ENCODE measurements around the gene OSBPL5. TPM values are rescaled to one million over a fixed set of nuclear protein-coding genes. Genes with fewer than 3 reads are reported as not detected.

The OSBPL5 gene
- total and polyA plus RNA-seq, 2 of the 4 experiments (the other 2 are of a cell fraction) = 14.9 to 22.3 TPM

DNA sequence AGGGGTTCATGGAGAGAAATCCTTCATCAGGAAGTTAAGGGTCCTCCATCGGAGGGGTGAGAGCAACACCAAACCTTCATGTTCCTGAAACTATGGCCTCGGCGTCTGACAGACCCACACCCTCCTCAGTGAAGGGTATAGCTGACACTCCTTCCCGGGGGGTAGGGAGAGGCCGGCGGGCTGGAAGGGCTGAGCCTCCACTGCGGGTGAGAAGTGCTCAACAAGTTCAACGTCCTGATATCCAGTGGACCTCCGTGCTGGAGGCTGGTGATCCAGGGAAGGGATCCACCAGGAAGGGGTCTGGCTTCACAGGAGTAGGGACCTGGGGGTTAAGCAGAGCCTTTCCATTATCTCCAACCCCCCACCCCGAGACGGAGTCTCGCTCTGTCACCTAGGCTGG, 120.2 kb downstream of the OSBPL5 start:
- Histone ChIP-seq H3K4me3 (ENCODE audit: insufficient read depth, low read depth, low read length) (no peak overlapping the region), H3K14ac (replicated peaks; ENCODE audit: low read depth, low read length) (no peak overlapping the region), H2BK20ac (ENCODE audit: low read depth, low read length) (no peak overlapping the region), H3K23ac (ENCODE audit: low read depth, low read length) (no peak overlapping the region), H3K4me1 (ENCODE audit: control insufficient read depth, insufficient read depth, low read length) (peaks cover 14% of the 10 kb centered on the region), H3K9me3 (ENCODE audit: control insufficient read depth, insufficient read depth, low read length) (no peaks in the 10 kb centered on the region), H3K27ac (ENCODE audit: insufficient read depth, low read length) (no peak overlapping the region), H3K56ac (ENCODE audit: extremely low read depth, insufficient read depth, low read length) (no peak overlapping the region), H4K20me1 (ENCODE audit: insufficient read depth, low read length) (peaks cover 98% of the 10 kb centered on the region), H2AFZ (replicated peaks; ENCODE audit: low read length, poor library complexity) (no peak overlapping the region), H2AK9ac (replicated peaks; ENCODE audit: low read depth, low read length, poor library complexity) (no peak overlapping the region), H3K9ac (ENCODE audit: low read depth, low read length) (no peak overlapping the region), H2AK5ac (ENCODE audit: low read depth, low read length) (no peak overlapping the region), H2BK5ac (ENCODE audit: low read depth, low read length, poor library complexity, severe bottlenecking) (no peak overlapping the region), H4K91ac (ENCODE audit: insufficient read depth, low read depth, low read length) (no peak overlapping the region), H2BK120ac (ENCODE audit: low read depth, low read length) (no peak overlapping the region), H3K27me3 (ENCODE audit: control insufficient read depth, insufficient read depth, low read length) (no peaks in the 10 kb centered on the region), H3K4ac (ENCODE audit: low read depth, low read length) (no peak overlapping the region), H4K8ac (ENCODE audit: low read depth in 2 of 2, low read length in 2 of 2) (no peak overlapping the region), H3K18ac (ENCODE audit: low read depth, low read length) (no peak overlapping the region), H3K4me2 (ENCODE audit: low read depth, low read length) (no peak overlapping the region), H3K9me1 (ENCODE audit: insufficient read depth, low read length) (peaks cover 44% of the 10 kb centered on the region), H3K36me3 (ENCODE audit: control insufficient read depth, insufficient read depth, low read length) (peaks cover 42% of the 10 kb centered on the region), H2BK15ac (ENCODE audit: low read depth, low read length) (no peak overlapping the region), H4K5ac (ENCODE audit: low read depth, low read length) (no peak overlapping the region), H3K79me1 (ENCODE audit: low read depth in 1 of 2, low read length in 2 of 2) (peaks cover 29 to 95% of the 10 kb centered on the region in 2 experiments)
- in situ Hi-C loops (cut with MboI; ENCODE audit: low sequenced_read_pairs) (loop anchor here (5.0 kb wide), 1 partner anchor 47 kb away; no protein-coding TSS in a partner anchor), intact Hi-C loops (cut with micrococcal nuclease) (no loop called here), dilution Hi-C loops (cut with HindIII; ENCODE audit: low sequenced_read_pairs, unreplicated experiment) (no loop called here)
- DNase-seq (no peak), ATAC-seq (ENCODE audit: low read depth) (no peak)
- POLR2A ChIA-PET (ENCODE audit: unreplicated experiment) = no interaction called here
- no CpG with 5 or more reads among the region's 12 CpGs for WGBS, 2 experiments (ENCODE audit: extremely low coverage in 2 of 2, insufficient read length in 1 of 2)
- CTCF ChIA-PET = interaction anchor here (1.0 kb wide), 1 partner anchor 8 kb away, joined by 5 read pairs; no protein-coding TSS in a partner anchor
- BruUV-seq (replicated peaks) = no TSS peak
- no peak for TF ChIP-seq CHD1 (IDR thresholded peaks at IDR 0.05; ENCODE audit: low read depth, low read length)
- TF ChIP-seq RFX5 (IDR thresholded peaks at IDR 0.05; ENCODE audit: low read depth, low read length) = no peak
- TF ChIP-seq MXI1 (IDR thresholded peaks at IDR 0.05; ENCODE audit: borderline replicate concordance, low read depth, low read length) = no peak
- no peak for TF ChIP-seq RCOR1 (IDR thresholded peaks at IDR 0.05; ENCODE audit: insufficient replicate concordance, low read length)
- no peak for TF ChIP-seq POLR2A (IDR thresholded peaks at IDR 0.05; ENCODE audit: low read depth, low read length)
- TF ChIP-seq, protein P1, sequence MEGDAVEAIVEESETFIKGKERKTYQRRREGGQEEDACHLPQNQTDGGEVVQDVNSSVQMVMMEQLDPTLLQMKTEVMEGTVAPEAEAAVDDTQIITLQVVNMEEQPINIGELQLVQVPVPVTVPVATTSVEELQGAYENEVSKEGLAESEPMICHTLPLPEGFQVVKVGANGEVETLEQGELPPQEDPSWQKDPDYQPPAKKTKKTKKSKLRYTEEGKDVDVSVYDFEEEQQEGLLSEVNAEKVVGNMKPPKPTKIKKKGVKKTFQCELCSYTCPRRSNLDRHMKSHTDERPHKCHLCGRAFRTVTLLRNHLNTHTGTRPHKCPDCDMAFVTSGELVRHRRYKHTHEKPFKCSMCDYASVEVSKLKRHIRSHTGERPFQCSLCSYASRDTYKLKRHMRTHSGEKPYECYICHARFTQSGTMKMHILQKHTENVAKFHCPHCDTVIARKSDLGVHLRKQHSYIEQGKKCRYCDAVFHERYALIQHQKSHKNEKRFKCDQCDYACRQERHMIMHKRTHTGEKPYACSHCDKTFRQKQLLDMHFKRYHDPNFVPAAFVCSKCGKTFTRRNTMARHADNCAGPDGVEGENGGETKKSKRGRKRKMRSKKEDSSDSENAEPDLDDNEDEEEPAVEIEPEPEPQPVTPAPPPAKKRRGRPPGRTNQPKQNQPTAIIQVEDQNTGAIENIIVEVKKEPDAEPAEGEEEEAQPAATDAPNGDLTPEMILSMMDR (conservative IDR thresholded peaks at IDR 0.05; ENCODE audit: low read depth, low read length) = no peak
- TF ChIP-seq, protein P2, sequence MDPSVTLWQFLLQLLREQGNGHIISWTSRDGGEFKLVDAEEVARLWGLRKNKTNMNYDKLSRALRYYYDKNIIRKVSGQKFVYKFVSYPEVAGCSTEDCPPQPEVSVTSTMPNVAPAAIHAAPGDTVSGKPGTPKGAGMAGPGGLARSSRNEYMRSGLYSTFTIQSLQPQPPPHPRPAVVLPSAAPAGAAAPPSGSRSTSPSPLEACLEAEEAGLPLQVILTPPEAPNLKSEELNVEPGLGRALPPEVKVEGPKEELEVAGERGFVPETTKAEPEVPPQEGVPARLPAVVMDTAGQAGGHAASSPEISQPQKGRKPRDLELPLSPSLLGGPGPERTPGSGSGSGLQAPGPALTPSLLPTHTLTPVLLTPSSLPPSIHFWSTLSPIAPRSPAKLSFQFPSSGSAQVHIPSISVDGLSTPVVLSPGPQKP (IDR thresholded peaks at IDR 0.05; ENCODE audit: borderline replicate concordance, low read depth, low read length) = no peak
- no peak for TF ChIP-seq FOS (IDR thresholded peaks at IDR 0.05; ENCODE audit: low read depth, low read length)
- TF ChIP-seq RAD21 (IDR thresholded peaks at IDR 0.05; ENCODE audit: low read length) = no peak
- TF ChIP-seq CEBPB (IDR thresholded peaks at IDR 0.05; ENCODE audit: low read depth, low read length) = no peak
- TF ChIP-seq NFE2L2 (IDR thresholded peaks at IDR 0.05; ENCODE audit: low read depth, low read length) = no peak
- TF ChIP-seq SMC3 (IDR thresholded peaks at IDR 0.05; ENCODE audit: low read depth, low read length) = no peak
- TF ChIP-seq MAZ (IDR thresholded peaks at IDR 0.05; ENCODE audit: borderline replicate concordance, low read depth, low read length) = no peak
- TF ChIP-seq MAFK (IDR thresholded peaks at IDR 0.05; ENCODE audit: low read depth, low read length) = no peak

All from IMR-90 (cell line).